HL-60/S4 treated with retinoic acid at 250 ng/mL for 4 days and 3 days (cell line): Measurements from ENCODE around the gene POLD1.

Experiments
- in situ Hi-C: fragments of 300-500 bp; cut with MboI; formaldehyde crosslinking; loops from 2 replicates; pipeline ENCODE4 v1.7.0; 2022; ENCODE audit warnings: low sequenced_read_pairs

The POLD1 gene

GRCh38 chr19:50461066-50461875 lies 77.1 kb downstream of the POLD1 start:
- in situ Hi-C loops: no loop called here

DNA sequence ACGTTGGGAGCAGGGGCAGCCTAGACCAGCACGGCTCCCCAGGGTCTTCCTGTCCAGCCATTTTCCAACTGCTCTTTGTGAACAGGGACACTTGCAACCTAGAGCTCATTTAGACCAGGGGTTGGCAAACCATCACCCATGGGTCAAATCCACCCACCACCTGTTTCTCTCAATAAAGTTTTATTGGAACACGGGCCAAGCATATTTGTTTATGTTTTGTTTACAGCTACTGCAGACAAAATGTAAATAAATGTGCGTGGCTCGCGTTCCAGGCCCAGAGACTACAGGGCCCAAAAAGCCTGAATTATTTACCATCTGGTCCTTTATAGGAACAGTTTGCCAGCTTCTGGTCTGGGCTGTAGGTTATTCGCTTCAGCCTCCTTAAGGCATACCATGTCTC lies 78.8 kb downstream of the POLD1 start:
- in situ Hi-C loops: no loop called here

DNA sequence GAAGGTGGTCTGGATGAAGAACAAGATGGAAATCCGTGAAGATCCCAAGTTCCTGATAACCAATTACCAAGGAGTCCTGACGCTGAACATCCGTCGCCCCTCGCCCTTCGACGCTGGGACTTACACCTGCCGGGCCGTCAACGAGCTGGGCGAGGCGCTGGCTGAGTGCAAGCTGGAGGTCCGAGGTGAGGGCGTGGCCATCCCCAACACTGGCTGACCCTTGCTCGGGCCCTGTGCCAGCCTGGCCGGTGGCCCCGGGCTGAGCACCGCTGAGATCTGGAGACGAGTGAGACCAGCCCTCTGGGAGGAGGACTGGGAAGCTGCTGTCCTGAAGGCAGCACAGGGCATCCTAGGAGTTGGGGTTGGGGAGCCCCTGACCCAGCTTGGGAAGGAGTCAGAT lies 80.2 kb downstream of the POLD1 start:
- in situ Hi-C loops: no loop called here

- in situ Hi-C loops: no loop called here
Measured at GRCh38 chr19:50465000-50465399, 80.9 kb downstream of the POLD1 start.

DNA sequence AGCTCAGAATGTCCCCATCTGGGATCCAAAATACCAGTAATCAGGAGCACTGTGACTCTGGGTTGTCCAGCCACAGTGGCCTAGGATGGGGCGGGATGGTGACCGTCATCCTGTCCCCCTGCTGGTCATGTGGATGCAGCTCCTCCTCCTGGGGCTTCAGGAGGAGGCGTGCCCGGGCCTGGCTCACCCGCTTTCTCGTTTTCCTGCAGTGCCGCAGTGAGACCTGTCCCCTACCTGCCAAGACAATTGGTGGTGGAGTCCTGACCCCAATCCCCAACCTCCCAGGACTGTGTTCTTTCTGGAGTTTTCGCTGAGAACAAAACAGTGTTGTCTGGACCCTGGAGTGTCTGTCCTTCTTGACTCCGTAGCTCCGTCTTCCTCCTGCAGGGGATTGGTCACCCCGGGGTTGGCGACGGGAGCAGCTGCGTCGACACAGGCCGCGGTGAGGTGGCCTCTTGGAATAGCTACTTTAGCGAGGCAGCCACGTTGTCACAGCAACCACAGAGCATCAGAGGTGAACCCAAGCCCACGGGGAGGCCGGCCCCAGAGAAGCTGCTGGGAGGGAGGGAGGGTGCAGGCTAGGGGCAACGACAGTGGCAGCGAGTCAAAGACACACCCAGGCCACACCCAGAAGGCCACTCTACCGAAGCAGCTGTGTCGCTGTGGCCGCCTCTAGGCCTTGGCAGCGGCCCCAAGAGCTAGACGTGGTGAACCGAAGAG lies 82.0 kb downstream of the POLD1 start:
- in situ Hi-C loops: no loop called here

GRCh38 chr19:50466706-50467039 lies 82.5 kb downstream of the POLD1 start:
- in situ Hi-C loops: no loop called here

GRCh38 chr19:50467566-50467965 lies 83.4 kb downstream of the POLD1 start:
- in situ Hi-C loops: no loop called here
